H1 (cell line): Measurements from ENCODE around the gene ANKRD60. TPM values are rescaled to one million over a fixed set of nuclear protein-coding genes. Genes with fewer than 3 reads are reported as not detected.

Source experiments
- BRCA1 ChIP-seq: IDR thresholded peaks from 2 replicates; pipeline ENCODE4 v1.6.1; 2012; ENCODE audit warnings: low read depth, low read length, improper control_type of control experiment
- MAFK ChIP-seq: IDR thresholded peaks from 2 replicates; pipeline ENCODE4 v1.6.1; 2012; ENCODE audit warnings: low read depth, mild to moderate bottlenecking, improper control_type of control experiment, low read length
- polyA plus RNA-seq, 7 experiments: library from polyadenylated mRNA; depleted of rRNA in 3 of 7; stranded (reverse) in 5 of 7; unstranded in 2 of 7; fragments of >200 nt in 5 of 7; fragments of 200-250 nt in 2 of 7; gene quantifications; 1 replicate in 5 of 7; 2 replicates in 1 of 7; 4 replicates in 1 of 7; pipeline versions ENCODE4 v1.2.1 to v1.2.3, GENCODE V29; 2011 to 2013; ENCODE audit warnings: missing spikeins in 2 of 7, mixed read lengths in 2 of 7
- total RNA-seq: library from RNA; stranded (reverse); fragmentation: NEBNext Ultra II Directional; extraction: Animal tissue kit (Norgen Biotek cat#: 25700); gene quantifications from 2 replicates; pipeline ENCODE4 v1.2.1, GENCODE V29; 2021

ANKRD60 gene
- total and polyA plus RNA-seq, 2 of the 8 experiments (the other 6 are each of a cell fraction or from before 2014, with no cell fraction given), result not detected

DNA sequence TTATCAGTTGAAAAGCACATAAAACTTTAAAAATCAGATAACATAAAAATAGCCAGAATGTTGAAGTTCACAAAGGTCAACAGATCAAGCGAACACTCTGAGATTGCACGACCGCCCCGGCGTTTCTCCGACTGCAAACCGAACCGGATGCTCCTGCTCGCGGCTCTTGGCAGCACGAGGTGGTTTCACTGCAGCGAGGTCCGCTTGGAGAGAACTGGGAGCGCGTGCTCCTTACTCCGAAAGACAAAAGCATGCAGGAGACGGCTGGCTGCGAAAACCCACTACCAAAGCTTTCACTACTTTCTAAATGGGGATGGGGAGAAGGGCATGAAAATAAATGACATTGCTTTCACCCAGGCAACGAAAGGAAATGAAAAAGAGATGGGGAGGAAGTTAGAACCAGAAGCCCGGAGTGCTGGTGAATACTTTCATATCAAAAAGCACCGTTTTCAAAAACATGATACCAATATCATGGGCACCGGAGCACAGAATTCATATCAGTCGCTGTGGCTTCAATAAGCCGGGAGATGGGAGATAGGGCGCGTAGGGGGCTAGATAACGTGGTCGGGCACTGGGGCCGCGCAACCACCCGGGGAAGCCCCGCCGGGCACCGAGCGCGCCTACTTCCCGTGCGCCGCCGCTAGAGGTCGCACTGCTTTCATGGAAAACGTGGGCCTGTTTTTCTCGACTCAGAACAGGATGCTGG lies 8.3 kb upstream of the ANKRD60 start (continued):
- no peak for TF ChIP-seq MAFK
- TF ChIP-seq BRCA1, result no peak
